Pancreas (tissue), 10 donors: ENCODE measurements around the gene NDFIP2. TPM values are rescaled to one million over a fixed set of nuclear protein-coding genes. Genes with fewer than 3 reads are reported as not detected.
A peak's percentile ranks its signal among the peaks of the same experiment; 100 is the strongest.

Source experiments
- ATAC-seq, 4 donors: fragments of 200-7000 bp; cut with Tn5 transposase; one replicate each; pipeline versions ENCODE4 v1.8.0 to v1.9.1; 2020; ENCODE audit warnings: mild to moderate bottlenecking in 4 of 4, moderate library complexity in 4 of 4
- DNase-seq, 6 donors: peaks; one replicate each; pipeline ENCODE4 v3.0.0-alpha.2; 2020
- FAIRE-seq: peaks from 2 replicates; lab custom pipeline; 2012; peaks lifted over from hg19 to GRCh38; lab: Jason Lieb, UNC
- H3K27ac ChIP-seq, 4 donors: fragments of 200-600 bp; sonication (generic); 1 replicate in 3 of 4; 2 replicates in 1 of 4; pipeline versions ENCODE4 v1.5.0 to v1.8.0; 2020
- H3K27me3 ChIP-seq, 4 donors: fragments of 200-600 bp; one replicate each; pipeline ENCODE4 v1.8.0; 2021
- H3K36me3 ChIP-seq, 3 donors: fragments of 200-600 bp; sonication (generic) in 1 of 3; one replicate each; pipeline versions ENCODE4 v1.5.0 to v1.8.0; 2020 to 2021
- H3K4me1 ChIP-seq, 3 donors: fragments of 200-600 bp; one replicate each; pipeline ENCODE4 v1.8.0; 2021
- H3K4me3 ChIP-seq, 4 donors: fragments of 200-600 bp; sonication (generic) in 2 of 4; one replicate each; pipeline versions ENCODE4 v1.5.0 to v1.8.0; 2020 to 2021
- H3K9me3 ChIP-seq, 4 donors: fragments of 200-600 bp; one replicate each; pipeline ENCODE4 v1.8.0; 2021
- CTCF ChIP-seq, 4 donors: fragments of 200-600 bp; sonication (generic) in 3 of 4; IDR thresholded peaks; one replicate each; pipeline versions ENCODE4 v1.5.0 to v1.8.0; 2021; ENCODE audit warnings: antibody characterized with exemption in 4 of 4
- WGBS, 2 donors: extraction: QIAGEN DNeasy Blood & Tissue Kit; methylation state at CpG; one replicate each; pipeline ENCODE4 v1.1.7; 2013; 5-methylcytosine and 5-hydroxymethylcytosine counted together
- intact Hi-C, 3 donors: fragments of 100-400 bp; cut with DNase I; formaldehyde crosslinking; loops; one replicate each; pipeline versions ENCODE4 v1.11.1 to v1.14.2; 2022
- polyA plus RNA-seq, 2 donors: library from polyadenylated mRNA; stranded (reverse); fragments of 200-250 nt; gene quantifications; one replicate each; pipeline ENCODE4 v1.2.3, GENCODE V29; 2013
- total RNA-seq, 6 donors: library from RNA; stranded (reverse); fragmentation: NEBNext Ultra II Directional in 4 of 6; extraction: Animal tissue kit (Norgen Biotek cat#: 25700) in 4 of 6; gene quantifications; one replicate each; pipeline versions ENCODE4 v1.2.1 to v1.2.4, GENCODE V29; 2021 to 2023
- donor health status: healthy with polysubstance abuse.
- donor health status: DM: no; HTN: no; CAD: no; lungs with moderate emphysema.
- donor health status: DM: no; HTN: no; CAD: no.
- donor health status: control.
- donor health status: control.
- donor health status: Bipolar disorder and iron deficiency.
- donor health status: DM: yes; HTN: yes; CAD: no.
- donor health status: DM: no; HTN: no; CAD: no.
- donor health status: DM: no; HTN: no; CAD: no.
- donor health status: DM: yes; HTN: yes; CAD: no.

Gene NDFIP2
- total RNA-seq (10 to 100 TPM; 19.5 to 35.0 (median 24.4) TPM), polyA plus RNA-seq (10 to 100 TPM in 1 of 2 donors, 1 to 10 TPM in 1; 6.3 to 15.0 TPM)

- WGBS, 2 donors: 0% methylated on average over 68 to 74 of the region's 74 CpGs
- H3K36me3 ChIP-seq: no peaks in the 10 kb centered on the region
- H3K27ac ChIP-seq: peak within 1 kb of the TSS; percentile 84 to 90 (median 87)
- intact Hi-C loops: no loop called here
- no peak for TF ChIP-seq CTCF (IDR thresholded peaks at IDR 0.05)
- H3K4me1 ChIP-seq: peaks cover 23 to 39% (median 35%) of the 10 kb centered on the region in 3 donors
- FAIRE-seq (no peak), ATAC-seq (peak; percentile 90 to 94 (median 92)), DNase-seq (peak; percentile 88 to 96 (median 90))
- no peaks in the 10 kb centered on the region for H3K27me3 ChIP-seq
- H3K4me3 ChIP-seq: peak within 1 kb of the TSS; percentile 41 to 75 (median 70)
- H3K9me3 ChIP-seq: no peaks in the 10 kb centered on the region
Measured at GRCh38 chr13:79480954-79481684, at the start of gene NDFIP2. NDFIP2 (plus strand) TSS chr13:79481155; CDS start chr13:79481204, 49 bp downstream.

GRCh38 chr13:79432086-79432485 lies 48.9 kb upstream of the NDFIP2 start:
- no peak for TF ChIP-seq CTCF (IDR thresholded peaks at IDR 0.05)

GRCh38 chr13:79432992-79433391 lies 48.0 kb upstream of the NDFIP2 start:
- intact Hi-C loops: no loop called here
- no peak for FAIRE-seq
- 94 to 95% methylated on average over 11 of the region's 11 CpGs for WGBS, 2 donors
- TF ChIP-seq CTCF (IDR thresholded peaks at IDR 0.05): no peak
- H3K27ac ChIP-seq: no peak overlapping the region
- H3K27me3 ChIP-seq: no peaks in the 10 kb centered on the region
- H3K4me1 ChIP-seq: no peaks in the 10 kb centered on the region
- H3K9me3 ChIP-seq: no peaks in the 10 kb centered on the region
- no peak for ATAC-seq
- H3K36me3 ChIP-seq: no peaks in the 10 kb centered on the region
- DNase-seq: peak in 1 of 6 donors; percentile 31
- H3K4me3 ChIP-seq: no peak overlapping the region

More at GRCh38 chr13:79432086-79432485, 48.9 kb upstream of the NDFIP2 start:
- H3K27me3 ChIP-seq: no peaks in the 10 kb centered on the region
- H3K36me3 ChIP-seq: no peaks in the 10 kb centered on the region
- intact Hi-C loops: no loop called here
- no peak for ATAC-seq
- FAIRE-seq: no peak
- H3K4me1 ChIP-seq: no peaks in the 10 kb centered on the region
- no peak overlapping the region for H3K4me3 ChIP-seq
- no peaks in the 10 kb centered on the region for H3K9me3 ChIP-seq
- no peak overlapping the region for H3K27ac ChIP-seq
- peak in 2 of 6 donors; percentile 16 to 39 for DNase-seq
- 87% methylated on average over 6 of the region's 6 CpGs for WGBS, 2 donors

- Histone ChIP-seq H3K9me3 (no peaks in the 10 kb centered on the region), H3K4me1 (no peaks in the 10 kb centered on the region), H3K27me3 (no peaks in the 10 kb centered on the region), H3K27ac (no peak overlapping the region), H3K4me3 (no peak overlapping the region), H3K36me3 (no peaks in the 10 kb centered on the region)
- ATAC-seq (peak; percentile 57 to 70 (median 60)), FAIRE-seq (no peak), DNase-seq (no peak)
- 25 to 27% methylated on average over 1 of the region's 1 CpG for WGBS, 2 donors
- intact Hi-C loops: no loop called here
- TF ChIP-seq CTCF (IDR thresholded peaks at IDR 0.05): no peak
Measured at GRCh38 chr13:79434556-79434955, 46.4 kb upstream of the NDFIP2 start.

- no peaks in the 10 kb centered on the region for H3K36me3 ChIP-seq
- no peaks in the 10 kb centered on the region for H3K9me3 ChIP-seq
- H3K27ac ChIP-seq: no peak overlapping the region
- H3K4me3 ChIP-seq: no peak overlapping the region
- ATAC-seq (peak in 1 of 4 donors; percentile 12), FAIRE-seq (peak; percentile 73), DNase-seq (no peak)
- no peak for TF ChIP-seq CTCF (IDR thresholded peaks at IDR 0.05)
- 61 to 63% methylated on average over 1 of the region's 1 CpG for WGBS, 2 donors
- no peaks in the 10 kb centered on the region for H3K4me1 ChIP-seq
- intact Hi-C loops: no loop called here
- H3K27me3 ChIP-seq: no peaks in the 10 kb centered on the region
Measured at GRCh38 chr13:79435561-79435990, 45.4 kb upstream of the NDFIP2 start.
